HG03469 (cell line): ENCODE results near the gene SFMBT2.

Experiments
- ATAC-seq: cut with Tn5 transposase; IDR thresholded peaks from one replicate; pipeline ENCODE4 v1.9.1; 2021; ENCODE audit warnings: mild to moderate bottlenecking, moderate library complexity, moderate number of reproducible peaks; ENCODE audit not compliant: unreplicated experiment

Gene SFMBT2

DNA sequence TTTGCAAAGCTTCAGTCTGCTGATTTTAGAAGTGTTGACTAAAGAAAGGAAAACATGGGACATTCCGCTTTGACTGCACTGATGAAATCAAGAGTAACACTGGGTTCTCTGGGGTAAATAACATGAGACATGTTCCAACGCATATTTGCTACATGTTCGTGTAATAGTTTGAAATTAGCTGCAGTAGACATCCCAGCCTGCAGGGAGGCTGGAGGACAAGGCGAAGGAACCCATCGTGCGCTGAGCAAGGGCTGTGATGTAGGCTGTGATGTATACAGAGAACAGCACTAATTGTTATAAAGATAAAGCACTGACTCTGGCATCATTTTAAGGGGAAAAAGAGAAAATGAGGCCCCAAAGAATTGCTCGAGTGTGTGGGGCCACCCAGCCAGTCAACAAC, 40.3 kb downstream of the SFMBT2 start:
- ATAC-seq, result no peak

DNA sequence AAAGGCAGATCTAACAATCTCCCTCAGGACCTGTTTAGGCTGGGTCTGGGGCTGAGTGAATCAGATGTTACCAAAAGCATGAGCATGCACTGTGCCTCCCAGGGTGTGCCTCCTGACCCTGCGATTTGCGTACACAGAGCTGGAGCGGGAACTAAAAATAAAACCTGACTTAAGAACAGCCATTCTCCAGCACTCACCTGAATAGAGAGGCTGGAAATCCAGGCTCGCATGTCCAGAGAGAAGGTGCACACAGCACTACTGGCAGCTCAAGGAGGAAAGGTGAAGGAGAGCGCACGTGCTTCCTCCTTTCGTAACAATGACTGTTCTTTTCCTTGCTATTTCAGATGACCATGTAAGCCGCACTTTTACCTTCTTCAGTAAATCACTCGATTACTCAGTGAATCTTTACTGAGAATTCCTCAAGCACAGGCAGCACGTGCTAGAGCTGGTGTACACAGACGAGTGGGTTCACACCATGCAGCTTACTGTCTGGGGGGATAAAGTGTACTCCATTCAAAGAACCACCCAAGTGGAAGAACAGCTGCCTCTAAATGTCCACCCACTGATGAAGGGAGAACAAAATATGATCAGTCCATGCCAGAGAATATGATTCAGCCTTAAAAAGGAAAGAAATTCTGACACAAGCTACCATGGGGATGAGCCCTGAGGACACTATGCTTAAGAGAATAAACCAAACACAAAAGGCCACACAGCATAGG, 45.6 kb downstream of the SFMBT2 start:
- ATAC-seq, result no peak

DNA sequence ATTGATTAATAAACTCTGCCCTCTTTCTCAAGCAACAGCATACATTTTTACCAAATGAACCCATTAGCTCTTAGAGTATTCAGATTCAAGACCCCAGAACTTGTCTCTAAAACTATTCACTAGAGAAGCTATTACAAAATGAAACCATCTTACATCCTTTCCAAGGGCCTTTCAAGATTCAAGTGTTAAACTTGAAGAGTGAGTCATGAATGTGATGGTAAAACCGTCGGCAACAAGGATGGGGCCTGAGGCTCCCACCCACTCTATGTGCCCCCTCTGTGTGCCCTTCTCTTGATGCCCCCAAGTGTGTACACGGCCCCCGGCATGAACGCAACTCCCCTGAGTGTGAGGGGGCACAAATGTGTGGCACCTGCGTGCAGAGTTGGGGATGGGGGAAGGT, 46.4 kb downstream of the SFMBT2 start:
- no peak for ATAC-seq

DNA sequence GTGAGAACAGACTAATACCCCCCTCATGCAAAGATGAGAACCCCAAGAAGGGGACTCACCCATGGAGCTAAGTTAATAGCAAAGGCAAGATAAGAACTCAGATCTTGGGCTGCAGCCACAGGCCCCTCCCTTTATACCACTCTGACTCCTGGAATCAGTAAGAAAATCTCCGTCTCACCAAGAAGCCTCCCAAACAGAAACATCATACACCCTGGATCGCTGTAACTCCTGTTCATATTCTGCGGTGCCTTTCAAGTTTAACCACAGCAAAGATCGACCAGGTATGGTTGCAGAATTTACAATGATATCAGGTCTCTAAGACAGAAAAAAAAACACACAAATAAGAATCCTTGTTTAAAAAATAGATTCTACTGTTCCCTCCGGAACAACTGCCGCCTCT, 47.1 kb downstream of the SFMBT2 start:
- ATAC-seq, result no peak

DNA sequence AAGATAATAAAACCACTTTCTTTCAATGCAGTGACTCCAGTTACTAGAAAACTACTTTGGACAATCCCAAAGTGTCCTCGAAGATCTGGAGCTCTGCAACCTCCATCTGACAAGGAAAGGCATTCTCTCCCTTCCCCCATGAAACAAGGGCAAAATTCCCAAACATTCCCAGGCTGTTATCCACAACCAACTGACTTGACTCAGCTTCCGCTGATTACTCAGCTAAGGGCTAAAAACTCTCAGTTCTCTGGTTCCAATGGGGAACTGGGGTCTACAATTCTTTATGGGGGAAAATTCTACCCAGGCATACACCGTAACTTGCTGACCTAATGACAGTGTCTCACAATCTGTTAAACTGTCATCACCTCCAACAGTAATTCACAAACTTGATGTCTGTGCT, 48.4 kb downstream of the SFMBT2 start:
- no peak for ATAC-seq

DNA sequence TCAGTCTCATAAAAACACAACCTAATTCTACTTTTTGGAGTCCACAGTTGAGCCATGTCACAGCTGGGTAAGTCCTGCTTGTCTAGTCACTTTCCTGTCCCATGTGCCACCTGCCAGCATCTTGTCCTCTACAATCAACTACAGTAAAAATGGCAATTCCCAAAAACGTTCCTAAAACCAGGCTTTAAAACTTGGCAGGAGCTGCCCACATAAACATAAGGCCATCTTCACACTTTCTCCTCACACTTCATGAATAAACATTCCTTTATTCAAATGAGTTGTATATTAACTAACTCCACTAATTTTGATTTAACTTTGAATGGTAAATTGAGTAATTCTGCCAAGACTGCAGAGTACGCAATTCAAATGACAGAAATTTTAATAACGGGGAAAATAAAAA, 49.5 kb downstream of the SFMBT2 start:
- no peak for ATAC-seq

DNA sequence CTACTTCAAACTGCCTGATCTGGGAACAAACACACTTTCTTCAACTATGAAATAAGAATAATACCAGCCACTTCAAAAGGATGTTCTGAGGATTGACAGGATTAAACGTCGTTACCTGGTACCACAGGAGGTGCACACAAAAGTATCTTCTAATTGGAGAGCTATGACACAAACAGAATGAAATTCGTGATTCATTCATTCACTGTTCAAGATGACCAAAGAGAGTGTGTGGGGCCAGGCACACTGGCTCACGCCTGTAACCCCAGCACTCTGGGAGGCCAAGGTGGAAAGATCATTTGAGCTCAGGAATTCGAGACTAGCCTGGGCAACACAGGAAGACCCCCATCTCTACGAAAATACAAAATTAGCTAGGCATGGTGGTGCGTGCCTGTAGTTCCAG, 50.9 kb downstream of the SFMBT2 start:
- no peak for ATAC-seq

DNA sequence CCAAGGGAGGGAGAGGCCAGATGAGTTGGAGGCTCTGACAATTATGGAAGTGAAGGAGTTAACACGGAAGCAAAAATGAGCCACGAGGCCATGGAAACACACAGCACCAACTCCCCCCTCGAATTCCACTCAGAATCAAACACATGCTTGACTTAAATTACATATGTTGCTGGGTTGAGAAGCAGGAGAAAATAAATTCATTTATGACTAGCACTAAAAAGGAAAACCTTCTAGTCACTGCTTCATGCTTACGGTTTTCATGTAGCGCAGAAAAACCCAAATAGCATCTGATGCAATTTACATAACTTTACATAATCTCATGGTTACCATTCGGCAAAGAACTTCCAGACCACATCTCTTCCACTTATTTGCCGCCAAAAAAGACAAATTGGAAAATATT, 51.5 kb downstream of the SFMBT2 start:
- ATAC-seq, result no peak

DNA sequence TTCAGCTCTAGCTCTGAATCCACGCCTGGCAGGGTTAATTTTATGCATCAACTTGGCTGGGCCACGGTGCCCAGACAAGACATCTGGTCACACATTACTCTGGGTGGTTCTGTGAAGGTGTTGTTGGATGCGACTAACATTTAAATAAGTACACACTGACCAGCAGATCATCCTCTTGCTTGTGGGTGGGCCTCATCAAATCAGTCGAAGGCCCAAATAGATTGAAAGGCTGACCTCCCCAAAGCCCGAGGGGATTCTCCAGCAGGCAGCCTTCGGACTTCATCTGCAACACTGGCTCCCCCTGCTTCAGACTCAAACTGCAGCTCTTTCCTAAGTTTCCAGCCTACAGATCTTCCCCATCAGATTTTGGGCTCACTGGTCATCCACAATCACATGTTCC, 53.6 kb downstream of the SFMBT2 start:
- no peak for ATAC-seq

DNA sequence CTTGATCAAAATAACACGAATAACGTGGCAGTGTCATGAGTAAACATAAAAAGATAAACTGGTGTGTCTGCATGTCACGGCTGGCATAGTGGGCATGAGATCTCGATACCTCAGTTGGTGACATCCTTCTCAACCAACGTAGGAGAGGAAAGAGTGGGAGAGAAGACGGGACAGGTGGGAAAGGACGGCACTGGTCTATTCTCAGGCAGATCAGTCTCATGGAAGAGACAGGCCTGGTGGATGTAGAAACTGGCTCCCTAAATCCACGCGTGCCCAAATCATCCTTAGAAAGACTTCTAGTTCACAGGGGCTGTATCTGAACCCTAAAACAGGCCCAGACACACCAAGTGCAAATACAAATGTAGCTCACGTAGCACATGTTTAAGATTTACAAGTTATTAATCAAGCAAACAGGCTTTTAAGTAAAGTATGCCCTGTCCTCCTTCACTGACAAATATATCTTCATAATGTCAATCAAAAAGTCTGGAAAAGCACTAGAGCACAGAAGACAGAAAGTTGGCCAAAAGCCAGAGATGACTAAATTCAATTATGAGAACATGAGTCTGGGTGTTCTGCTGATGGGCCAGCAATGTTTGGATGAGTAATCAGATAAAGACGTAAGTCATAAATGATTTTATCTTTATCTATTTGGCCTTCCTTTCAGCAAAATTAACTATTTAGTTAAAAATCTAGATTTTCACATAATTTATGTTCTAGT, 56.3 kb downstream of the SFMBT2 start:
- no peak for ATAC-seq

DNA sequence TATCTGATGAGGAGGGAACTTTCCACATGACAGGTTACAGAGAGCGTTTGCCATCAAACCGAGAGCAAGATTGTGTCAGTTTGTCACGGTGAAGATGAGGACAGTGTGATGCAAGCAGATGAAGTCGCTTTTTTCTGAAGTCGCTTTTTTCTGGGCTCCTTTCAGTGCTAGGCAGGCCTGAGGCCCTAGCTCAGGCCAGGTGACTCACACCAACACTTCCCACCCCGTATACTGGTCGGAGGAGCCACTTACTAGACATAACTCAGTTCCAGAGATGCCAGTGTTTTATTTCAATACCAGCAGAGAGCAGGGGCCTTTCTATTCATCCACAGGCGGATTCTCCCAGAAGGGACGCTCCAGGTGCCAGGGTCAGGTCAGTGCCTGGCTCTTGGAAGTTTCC, 58.9 kb downstream of the SFMBT2 start:
- no peak for ATAC-seq

DNA sequence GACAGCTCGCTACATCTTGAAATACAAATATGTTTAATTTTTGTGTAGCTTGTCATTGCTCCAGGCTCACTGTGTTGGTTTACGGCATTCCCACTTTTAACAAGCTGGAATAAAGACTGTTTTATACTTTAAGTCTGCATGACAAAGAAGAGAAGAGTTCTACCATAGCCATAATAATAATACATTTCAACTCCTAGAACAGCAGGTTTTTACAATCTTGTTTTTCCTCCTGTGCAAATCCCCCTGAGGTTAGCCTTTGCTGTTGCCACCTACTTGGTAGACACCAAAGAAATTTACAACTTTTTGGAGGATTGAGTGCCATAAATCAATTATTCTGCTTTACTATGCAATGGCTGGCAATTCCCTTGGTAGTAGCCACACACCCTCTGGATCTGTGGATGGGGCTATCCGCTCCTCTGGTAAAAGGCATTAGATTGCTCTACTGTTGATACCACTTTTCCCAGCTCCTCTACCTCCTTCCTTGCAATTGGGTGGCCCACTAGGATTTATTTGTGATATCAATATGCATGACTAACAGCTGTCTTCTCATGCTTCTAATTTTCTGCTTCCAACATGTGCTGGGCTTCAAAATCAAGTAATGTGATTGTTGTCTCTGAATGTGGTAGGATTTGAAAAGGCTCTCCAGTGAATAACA, 60.2 kb downstream of the SFMBT2 start:
- no peak for ATAC-seq

DNA sequence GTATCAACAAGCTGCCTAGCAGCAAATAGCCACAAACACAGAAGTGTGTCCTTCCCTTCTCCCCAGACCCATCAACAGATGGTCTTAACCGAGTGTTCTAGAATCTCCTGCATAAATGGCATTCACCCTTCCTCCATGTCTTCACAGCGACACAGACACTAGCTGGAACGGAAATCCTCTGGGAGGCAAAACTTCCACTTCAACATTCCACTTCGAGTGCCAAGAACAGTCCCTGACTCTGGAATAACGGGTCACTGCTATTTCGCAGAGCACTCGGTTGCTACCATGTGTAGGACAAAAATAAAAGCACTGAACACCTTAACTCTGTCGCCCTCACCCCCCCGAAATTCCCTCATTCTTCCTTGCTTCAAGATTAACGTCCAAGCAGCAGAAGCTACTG, 65.1 kb downstream of the SFMBT2 start:
- ATAC-seq, result no peak

DNA sequence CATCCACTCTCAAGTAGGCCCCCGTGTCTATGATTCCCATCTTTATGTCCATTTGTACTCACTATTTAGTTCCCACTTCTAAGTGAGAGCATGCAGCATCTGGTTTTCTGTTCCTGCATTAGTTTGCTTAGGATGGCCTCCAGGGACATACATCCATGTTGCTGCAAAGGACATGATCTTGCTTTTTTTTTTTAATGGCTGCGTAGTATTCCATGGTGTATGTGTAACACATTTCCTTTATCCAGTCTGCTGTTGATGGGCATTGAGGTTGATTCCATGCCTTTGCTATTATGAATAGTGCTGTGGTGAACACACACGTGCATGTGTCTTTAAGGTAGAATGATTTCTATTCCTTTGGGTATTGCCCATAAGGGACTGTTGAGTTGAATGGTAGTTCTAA, 67.8 kb downstream of the SFMBT2 start:
- no peak for ATAC-seq

DNA sequence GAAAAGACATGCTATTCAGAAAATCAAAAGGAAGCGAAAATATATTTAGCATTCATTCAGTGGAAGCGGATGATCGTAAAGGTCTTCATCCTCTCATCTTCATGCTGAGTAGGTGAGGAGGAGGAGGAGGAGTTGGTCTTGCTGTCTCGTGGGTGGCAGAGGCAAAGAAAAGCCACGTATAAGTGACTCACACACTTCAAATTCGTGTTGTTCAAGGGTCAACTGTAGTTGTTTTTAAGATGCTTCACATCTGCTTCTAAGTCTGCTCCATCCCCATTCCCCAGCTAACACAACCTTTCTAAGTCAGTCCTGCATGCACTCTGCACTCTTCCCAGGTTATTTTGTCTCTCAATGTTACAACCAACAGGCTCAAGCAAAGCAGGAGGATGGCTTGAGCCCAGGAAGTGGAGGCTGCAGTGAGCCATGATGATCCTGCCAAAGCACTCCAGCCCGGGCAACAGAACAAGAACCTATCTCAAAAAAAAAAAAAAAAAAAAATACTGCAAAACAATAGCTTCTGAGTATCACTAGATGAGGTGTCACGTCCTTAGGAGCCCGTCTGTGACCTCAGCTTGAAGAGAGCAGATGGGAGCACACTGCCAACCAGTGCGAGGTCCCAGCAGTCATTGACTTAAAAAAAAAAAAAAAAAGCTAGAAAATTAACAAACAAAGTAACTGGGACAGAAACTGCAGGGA, 70.5 kb downstream of the SFMBT2 start:
- no peak for ATAC-seq

DNA sequence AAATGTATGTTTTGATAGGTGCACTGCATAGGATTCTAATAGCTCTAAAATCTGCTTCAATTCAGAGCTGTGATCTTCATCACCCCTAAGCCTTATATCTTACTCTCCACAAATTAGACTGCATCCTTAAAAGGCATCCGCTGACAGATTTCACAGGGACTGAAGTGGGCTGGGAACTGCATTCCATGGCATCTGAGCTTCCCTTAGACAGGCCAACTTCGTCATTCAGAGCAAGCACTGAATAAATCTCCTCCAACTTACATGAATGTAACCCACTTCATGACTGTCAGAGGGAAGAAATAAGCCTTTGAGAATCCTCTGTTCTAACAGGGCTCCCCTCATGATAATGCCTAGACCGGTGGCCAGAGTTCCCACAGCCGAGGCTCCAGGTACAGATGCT, 71.3 kb downstream of the SFMBT2 start:
- ATAC-seq, result no peak

DNA sequence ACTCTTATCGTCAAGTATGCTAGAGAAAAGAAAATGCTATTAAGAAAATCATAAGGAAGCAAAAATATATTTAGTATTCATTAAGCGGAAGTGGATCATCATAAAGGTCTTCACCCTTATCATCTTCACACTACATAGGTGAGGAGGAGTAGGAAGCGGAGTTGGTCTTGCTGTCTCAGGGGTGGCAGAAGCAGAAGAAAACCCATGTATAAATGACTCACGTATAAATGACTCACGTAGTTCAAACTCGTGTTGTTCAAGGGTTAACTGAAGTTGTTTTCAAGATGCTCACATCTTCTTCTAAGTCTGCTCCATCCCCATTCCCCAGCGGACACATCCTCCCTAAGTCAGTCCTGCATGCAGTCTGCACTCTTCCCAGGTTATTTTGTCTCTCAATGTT, 72.4 kb downstream of the SFMBT2 start:
- ATAC-seq, result no peak

DNA sequence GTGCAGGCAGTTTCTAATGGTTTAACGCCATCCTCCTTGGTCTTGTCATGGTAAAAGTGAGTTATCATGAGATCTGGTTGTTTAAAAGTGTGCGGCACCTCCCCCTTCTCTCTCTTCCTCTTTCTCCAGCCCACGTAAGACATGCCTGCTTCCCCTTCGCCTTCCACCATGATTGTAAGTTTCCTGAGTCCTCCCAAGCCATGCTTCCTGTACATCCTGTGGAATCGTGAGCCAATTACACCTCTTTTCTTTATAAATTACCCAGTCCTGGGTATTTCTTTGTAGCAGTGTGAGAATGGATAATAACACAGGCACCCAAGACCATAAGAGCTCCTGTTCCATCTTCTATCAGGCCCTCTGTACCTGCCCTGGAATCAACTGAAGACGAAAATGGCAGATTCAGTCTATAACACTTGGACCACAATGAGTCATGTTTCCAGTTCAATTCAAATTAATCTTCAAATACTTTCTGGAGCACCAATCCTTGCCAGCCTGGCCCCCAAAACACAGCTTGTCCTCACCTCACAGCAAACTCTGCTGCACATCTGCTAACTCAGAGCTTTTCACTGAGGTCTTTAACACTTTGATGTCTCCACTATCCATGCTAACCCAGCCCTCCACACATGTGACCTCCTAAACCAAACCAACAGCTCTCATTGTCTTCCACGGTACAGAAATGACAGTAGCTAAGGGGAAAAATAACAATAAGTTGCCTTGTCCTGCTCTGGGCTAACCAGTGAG, 73.2 kb downstream of the SFMBT2 start:
- no peak for ATAC-seq

DNA sequence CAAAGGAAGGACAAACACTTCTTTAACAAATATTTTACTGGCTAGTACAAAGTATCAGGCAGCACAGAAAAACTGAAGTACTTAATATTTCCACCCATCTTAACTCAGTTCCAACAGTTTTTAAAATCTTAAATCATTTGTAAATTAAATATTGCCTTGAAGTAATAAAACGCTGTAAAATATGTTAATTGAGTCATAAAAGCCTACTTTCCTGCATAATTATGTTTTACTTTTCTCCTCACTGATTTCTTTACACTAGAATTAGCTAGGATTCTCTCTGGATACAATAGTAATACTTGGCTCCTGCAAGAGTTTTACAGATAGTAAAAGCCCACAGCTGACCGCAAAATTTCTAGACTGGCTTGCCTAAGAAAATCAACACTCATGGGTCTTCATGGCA, 74.9 kb downstream of the SFMBT2 start:
- ATAC-seq, result no peak

DNA sequence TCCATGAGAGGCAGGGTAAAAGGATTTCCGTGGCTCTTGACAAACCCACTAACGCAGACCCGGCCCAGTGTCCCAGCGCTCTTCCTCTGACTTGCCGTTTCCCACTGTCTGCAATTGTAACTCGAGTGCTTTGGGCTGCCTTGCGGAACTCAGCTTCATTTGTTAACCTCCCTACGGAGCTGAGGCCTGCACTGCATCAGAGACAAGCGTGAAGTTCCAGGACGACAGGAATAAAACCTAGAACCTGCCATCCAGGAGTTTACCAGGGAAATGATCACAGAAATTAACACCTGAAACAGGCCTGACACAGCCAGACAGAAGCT, 76.2 kb downstream of the SFMBT2 start:
- ATAC-seq, result no peak

DNA sequence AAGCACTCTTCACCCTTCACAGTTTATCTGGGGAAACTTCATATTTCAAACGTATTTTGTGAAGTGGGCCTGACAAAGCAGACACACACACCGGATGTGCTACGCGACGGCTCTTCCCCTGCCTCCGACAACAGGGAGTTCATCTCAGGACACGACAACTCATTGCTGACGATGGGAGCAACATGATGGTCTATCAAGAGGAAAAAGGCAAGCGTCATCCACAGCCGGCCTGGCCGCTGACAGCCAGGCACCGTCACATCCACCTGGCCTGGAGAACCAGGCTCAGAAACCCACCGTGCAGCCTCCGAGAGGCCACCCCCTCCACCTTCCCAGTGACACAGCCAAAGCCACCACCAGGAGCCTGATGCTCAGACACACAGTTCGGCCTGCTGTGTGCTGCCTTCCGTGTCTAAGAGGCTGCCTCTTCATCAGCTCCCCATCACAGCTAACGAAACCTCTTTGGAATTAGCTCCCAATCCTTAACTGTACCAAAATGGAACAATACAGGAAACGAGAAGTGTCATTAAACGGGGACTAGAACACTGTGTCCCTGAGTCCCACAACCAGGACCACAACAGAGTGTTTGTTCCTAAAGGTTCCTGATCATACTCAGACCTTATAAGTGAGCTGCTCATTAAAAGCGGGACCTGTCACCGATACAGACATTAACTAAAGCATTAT, 76.7 kb downstream of the SFMBT2 start:
- ATAC-seq, result no peak
